Measurements from ENCODE around the gene IFT172.
"Not testable (repeated sequence)": the region's sequence is repeated elsewhere in the genome, so short reads cannot be mapped to it uniquely, and the experiment has no call there.

The IFT172 gene, protein sequence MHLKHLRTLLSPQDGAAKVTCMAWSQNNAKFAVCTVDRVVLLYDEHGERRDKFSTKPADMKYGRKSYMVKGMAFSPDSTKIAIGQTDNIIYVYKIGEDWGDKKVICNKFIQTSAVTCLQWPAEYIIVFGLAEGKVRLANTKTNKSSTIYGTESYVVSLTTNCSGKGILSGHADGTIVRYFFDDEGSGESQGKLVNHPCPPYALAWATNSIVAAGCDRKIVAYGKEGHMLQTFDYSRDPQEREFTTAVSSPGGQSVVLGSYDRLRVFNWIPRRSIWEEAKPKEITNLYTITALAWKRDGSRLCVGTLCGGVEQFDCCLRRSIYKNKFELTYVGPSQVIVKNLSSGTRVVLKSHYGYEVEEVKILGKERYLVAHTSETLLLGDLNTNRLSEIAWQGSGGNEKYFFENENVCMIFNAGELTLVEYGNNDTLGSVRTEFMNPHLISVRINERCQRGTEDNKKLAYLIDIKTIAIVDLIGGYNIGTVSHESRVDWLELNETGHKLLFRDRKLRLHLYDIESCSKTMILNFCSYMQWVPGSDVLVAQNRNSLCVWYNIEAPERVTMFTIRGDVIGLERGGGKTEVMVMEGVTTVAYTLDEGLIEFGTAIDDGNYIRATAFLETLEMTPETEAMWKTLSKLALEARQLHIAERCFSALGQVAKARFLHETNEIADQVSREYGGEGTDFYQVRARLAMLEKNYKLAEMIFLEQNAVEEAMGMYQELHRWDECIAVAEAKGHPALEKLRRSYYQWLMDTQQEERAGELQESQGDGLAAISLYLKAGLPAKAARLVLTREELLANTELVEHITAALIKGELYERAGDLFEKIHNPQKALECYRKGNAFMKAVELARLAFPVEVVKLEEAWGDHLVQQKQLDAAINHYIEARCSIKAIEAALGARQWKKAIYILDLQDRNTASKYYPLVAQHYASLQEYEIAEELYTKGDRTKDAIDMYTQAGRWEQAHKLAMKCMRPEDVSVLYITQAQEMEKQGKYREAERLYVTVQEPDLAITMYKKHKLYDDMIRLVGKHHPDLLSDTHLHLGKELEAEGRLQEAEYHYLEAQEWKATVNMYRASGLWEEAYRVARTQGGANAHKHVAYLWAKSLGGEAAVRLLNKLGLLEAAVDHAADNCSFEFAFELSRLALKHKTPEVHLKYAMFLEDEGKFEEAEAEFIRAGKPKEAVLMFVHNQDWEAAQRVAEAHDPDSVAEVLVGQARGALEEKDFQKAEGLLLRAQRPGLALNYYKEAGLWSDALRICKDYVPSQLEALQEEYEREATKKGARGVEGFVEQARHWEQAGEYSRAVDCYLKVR (N-terminal part only)

DNA sequence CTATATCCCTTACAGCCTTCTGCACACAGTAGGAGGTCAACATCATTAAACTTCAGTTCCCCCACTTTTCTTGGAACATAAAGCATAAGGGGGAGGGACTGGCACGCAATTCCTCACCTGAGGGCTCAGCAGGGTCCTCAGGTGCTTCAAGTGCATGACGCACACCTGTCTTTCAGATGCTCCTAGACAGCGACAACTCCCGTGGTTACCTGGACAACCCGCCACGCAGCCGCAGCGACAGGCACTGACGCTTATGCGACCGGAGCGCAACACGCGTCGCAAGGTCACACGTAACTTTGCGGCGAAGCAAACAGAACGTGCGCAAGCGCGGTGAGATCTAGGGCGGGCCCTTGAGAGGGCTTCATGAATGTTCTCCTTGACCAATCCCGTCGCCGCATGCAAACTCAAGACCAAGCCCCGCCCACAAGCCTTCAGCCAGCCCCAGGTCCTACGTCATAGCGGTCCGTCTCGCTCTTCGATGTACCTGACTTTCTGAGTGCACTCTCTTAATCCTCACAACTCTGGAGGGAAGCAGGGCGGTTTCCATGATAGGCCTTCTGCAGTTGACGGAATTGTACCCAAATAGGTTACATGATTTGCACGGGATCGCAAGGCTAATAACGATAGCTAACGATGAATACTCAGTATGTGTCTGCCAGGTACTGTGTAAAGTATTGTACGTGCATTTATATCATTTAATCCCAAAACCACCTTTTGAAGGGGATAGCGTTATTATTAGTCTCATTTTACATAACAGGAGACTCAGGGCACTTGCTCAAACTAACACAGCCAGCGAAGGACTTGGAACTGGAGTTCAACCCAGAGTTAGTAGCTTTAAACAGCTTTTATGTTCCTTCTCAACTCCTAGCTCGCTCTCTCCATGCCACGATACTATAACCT, at the start of gene IFT172:
Gene IFT172 (minus strand): TSS at position 246 of the 900 bp plus-strand sequence. CDS start 90 bp downstream, at position 156.
- DNase-seq, result peak; percentile 98

GRCh38 chr2:27538839-27539450, 49.4 kb upstream of the IFT172 start:
- not testable (repeated sequence) for DNase-seq

- DNase-seq, result no peak
Observed at GRCh38 chr2:27537287-27537686, 47.7 kb upstream of the IFT172 start.

DNA sequence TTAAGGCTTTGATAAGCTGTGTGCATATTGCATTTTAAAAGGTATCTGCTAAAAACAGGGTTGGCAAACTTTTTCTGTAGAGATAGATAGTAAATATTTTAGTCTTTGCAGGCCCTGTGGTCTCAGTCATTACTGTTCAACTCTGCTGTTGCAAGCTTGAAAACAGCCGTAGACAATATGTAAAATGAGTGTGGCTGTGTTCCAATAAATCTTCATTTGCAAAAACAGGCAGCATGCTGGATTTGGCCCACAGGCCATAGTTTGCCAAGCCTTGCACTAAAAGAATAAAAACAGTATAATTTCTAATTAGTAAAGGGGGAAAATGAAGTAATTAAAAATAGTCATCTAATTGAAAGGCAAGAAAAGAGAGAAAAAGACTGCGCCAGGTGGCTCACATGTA, 42.4 kb upstream of the IFT172 start:
- no peak for DNase-seq

DNA sequence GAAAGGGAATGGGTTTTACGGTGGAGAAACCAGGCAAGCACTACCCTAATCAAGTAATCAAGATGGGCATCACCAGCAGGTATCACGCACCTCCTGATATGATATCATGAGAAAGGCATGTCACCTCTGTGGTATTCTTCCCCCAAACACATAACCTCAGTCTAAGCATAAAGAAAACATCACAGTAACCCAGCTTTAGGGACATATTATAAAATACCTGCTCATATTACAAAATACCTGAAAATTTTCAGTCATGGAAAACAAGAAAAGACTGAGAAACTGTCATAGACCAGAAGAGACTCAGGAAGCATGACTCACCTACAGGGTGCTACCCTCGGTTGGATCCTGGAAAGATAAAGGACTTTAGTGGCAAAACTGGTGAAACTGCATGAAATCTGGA, 37.6 kb upstream of the IFT172 start:
- DNase-seq, result no peak

GRCh38 chr2:27522400-27522945, 32.9 kb upstream of the IFT172 start:
- no peak for DNase-seq

GRCh38 chr2:27520316-27520715, 30.8 kb upstream of the IFT172 start:
- DNase-seq, result no peak

DNA sequence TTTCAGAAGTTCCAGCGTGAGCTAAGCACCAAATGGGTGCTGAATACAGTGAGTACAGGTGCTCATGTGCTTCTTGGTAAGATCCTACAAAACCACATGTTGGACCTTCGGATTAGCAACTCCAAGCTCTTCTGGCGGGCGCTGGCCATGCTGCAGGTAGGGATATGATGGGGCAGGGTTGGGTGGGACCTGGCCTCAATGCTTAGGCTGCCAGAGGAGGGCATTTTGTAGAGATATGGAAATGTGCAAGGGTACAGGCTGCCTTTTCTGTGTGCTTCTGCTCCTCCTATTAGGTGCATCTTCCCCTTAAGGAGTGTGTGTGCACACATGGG, 29.2 kb upstream of the IFT172 start:
- DNase-seq, result no peak

- no peak for DNase-seq
Observed at GRCh38 chr2:27518113-27518781, 28.7 kb upstream of the IFT172 start.

DNA sequence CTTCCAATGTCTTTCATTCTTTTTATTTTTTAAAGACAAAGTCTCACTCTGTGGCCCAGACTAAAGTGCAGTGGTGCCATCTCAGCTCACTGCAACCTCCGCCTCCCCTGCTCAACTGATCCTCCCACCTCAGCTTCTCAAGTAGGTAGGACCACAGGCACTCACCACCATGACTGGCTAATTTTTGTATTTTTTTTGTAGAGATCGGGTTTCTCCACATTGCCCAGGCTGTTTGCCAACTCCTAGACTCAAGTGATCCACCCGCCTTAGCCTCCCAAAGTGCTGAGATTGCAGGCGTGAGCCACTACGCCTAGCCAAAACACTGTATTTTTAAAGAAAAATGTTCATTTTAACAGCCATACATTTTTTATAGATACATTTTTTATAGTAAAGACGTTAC, 19.8 kb upstream of the IFT172 start:
- no peak for DNase-seq

DNA sequence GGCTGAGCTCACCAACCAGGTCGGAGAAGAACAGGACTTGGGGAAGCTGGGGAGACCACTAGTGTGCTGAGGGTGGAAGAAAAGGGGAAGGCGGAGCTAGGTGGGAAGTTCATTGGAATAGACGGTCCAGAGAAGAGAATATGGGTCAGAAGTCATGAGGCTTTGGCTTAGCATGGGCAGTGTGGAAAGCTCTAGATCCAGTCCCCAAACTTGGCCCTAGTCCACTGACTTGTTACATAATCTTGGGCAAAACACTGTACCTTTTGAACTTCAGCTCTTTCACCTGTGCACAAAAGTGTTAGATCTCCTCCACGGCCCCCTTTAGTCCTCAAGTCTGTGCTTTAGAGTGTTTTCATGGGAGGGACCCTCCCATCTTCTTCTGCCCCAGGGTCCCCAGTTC, 17.8 kb upstream of the IFT172 start:
- no peak for DNase-seq

DNA sequence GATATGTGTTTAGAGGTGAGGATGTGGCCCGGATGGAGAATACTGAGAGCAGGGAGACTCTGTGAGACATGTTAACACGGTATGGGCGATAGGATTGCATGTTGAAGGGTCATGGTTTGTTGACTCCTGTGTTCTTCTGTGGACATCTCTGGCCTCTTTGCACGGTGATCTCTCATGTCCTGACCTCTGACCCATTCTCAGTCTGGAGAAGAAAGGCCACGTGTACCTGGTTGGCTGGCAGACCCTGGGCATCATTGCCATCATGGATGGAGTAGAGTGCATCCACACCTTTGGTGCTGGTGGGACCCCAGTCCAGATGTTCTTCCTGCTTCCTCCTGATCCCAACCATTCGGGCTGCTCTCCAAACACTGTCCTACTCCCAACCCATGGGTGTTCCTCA, 17.0 kb upstream of the IFT172 start:
- DNase-seq, result no peak

- DNase-seq, result no peak
Observed at GRCh38 chr2:27502142-27502541, 12.6 kb upstream of the IFT172 start.

GRCh38 chr2:27501042-27501441, 11.5 kb upstream of the IFT172 start:
- no peak for DNase-seq

DNA sequence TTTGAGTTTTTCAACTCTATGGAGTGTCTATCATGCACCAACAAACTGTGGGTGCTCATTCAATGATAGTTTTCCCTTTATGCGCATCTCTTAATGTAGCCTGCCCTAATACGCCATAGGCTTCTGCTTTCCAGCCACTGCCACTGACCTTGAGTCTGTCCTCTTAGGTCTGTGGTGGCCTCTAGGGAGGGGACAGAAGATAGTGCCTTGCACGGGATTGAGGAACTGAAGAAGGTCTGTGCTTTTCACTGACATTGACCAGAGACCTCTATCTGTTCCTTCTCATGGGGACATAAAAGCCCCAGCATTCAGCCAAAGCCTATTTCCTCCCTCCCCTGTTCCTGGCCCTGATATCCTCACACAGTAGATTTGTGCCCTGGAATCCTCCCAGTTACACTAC, 9.4 kb upstream of the IFT172 start:
- DNase-seq, result no peak

DNA sequence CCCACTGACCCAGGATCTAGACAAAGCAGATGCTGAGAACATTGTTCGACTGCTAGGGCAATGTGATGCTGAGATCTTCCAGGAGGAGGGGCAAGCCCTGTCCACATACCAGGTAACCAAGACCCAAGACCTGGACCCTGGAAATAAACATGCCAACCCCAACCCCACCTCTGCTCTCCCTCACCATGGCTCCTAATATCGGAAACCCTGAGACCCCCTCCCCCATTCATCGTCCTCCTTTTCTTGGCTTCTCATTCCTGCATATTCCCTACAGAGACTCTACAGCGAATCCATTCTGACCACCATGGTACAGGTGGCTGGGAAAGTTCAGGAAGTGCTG, 7.7 kb upstream of the IFT172 start:
- no peak for DNase-seq

GRCh38 chr2:27496357-27497287, 7.1 kb upstream of the IFT172 start, which contains the start of gene GCKR:
Gene GCKR (plus strand): TSS chr2:27496839. CDS start chr2:27496905, 66 bp downstream.
- DNase-seq, result no peak

DNA sequence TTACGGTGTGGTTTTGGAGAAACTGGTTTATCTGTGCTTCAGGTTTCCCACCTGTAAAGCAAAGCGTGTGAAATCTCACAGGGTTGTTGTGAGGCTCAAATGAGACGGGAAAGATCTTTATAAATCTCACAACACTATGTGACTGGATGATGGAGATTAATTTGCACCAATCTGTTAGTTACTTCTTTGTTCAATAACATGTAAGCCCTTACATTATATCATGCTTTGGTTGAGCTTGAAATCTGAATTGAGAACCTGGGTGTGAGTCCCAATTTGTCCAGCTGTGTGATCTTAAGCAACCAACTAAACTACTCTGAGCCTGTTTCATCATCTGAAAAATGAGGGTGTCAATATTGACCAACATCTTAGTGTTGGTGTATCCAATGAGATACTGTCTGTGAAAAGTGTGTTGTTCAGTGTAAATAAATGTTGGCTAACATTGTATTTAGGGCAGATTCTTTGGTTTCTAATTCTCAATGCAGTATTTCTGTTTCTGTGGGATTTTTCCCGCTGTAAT, 6.4 kb upstream of the IFT172 start:
- DNase-seq, result no peak

DNA sequence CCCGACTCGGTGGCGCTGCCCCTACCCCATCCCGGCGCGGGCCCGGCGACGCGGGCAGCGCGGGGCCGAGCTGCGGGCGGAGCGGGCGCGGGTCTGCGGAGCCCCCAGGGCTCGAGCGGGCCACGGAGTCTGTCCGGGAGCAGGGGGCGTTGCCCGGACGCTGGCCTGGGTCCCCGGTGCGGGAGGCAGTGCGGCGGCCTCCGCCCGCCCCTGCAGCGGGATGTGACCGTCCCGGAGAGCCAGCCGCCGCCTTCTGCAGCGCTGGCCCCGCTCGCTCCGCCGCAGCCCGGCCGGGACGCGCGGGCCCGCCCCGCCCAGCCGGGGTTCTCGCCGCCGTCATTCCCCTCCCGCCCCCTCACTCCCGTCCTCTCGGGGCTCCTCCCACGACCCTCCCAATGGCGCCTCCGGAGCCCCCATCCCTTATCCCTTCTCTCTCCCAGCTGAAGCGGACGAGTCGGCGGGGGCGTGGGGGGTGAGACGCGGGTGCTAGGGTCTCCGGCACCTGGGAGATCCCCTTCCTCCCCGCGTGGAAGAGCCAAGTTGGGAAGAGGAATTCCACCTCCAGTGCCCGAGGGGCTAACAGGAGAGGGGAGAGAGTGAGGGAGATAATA, 5.5 kb upstream of the IFT172 start, which contains the start of gene FNDC4:
Gene FNDC4 (minus strand): TSS at position 257 of the 611 bp plus-strand sequence. CDS start 521 bp downstream, outside the sequence.
- no peak for DNase-seq

Data from activated CD8-positive, alpha-beta memory T cell treated with anti-CD3 and anti-CD28 coated beads, Interleukin-2, amount 50 U/mL, for 4 hours (primary cell).